NCI-H446 treated with DMSO at 0.1 percent for 48 hours (cell line): ENCODE results near the gene IL11.
"Not testable (repeated sequence)": the region's sequence is repeated elsewhere in the genome, so short reads cannot be mapped to it uniquely, and the experiment has no call there.

Experiments used
- DNase-seq: peaks from one replicate; lab custom pipeline; 2025; lab: John Stamatoyannopoulos, UW

Gene IL11

DNA sequence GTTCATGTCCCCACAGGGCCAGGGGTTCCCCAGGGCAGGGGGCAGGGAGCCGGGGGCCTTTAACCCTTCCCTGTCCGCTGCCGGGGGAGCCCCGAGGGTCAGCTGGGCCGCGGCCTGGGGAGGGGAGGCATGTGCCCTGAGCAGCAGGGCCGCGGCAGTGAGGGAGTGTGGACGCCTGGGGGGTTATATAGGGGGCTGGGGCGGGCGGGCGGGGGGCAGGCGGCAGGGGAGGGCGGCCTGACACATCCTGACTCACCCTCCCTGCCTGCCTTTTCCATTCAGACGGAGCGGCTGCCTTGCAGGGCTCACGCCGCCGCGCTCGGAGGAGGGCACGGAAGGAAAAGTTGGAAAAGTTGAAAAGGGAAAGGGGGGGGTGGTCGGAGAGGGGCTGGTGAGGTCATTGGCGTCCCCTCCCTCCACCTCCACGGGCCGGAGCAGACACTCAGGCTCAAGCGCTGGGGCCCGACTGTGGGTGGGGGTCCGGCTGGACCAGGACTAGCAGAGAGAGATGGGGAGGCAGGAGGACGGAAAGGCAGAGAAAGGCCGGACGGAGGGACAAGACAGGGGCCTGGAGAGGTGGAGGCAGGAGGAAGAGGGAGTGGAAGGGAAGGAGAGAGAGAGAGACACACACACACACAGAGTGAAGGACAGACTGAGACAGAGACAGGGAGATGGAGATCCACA is at the start of gene IL11:
Gene IL11 (minus strand): TSS at position 159 of the 684 bp plus-strand sequence. CDS start 153 bp downstream, at position 6.
- DNase-seq = no peak

DNA sequence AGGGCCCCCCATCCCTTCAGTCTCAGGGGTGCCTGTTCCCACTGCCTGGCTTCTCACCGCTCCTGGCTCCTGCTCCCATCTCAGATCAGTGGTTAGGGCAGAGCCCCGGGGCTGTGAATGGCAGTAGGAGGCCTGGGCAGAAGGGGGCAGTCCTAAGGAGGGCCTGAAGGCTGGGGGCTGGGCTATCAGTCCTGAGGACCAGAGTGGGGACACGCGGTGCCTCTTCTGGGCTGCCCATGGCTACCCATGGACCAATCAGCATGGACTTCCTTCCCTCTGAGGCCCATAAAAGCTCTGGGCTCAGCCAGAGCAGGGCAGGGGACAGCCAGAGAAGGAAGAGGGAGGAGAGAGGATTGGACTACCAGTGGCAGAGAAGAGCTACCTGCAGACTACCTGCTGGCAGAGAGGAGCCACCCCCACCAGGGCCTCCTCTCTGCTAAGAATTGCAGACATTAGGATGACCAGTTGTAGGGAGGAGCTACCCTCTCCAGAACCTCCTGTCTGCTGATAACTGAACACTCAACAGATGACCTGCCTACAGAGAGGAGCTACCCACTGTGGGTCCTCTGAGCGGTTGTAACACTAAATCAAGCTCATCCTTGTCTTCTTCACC is 49.5 kb upstream of the IL11 start:
- no peak for DNase-seq

DNA sequence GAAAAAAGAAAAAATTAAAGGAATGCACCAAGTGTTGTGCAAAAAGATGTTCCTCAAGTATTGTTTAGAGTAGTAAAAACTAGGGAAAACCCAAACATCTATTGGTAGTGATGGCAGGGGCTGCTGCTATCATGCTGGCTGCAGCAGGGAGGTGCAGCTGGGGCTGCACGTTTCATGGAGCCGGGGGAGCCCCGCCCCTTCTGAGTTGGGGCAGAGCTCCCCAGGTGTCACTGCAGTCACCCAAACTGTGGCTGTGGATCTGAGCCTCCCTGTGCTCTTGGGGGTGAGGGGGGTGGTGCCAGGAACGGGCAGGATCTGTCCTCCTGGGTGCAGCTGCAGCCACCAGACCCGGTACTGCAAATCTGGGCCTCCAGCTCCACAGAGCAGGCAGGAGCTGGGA is 48.8 kb upstream of the IL11 start:
- DNase-seq = no peak

DNA sequence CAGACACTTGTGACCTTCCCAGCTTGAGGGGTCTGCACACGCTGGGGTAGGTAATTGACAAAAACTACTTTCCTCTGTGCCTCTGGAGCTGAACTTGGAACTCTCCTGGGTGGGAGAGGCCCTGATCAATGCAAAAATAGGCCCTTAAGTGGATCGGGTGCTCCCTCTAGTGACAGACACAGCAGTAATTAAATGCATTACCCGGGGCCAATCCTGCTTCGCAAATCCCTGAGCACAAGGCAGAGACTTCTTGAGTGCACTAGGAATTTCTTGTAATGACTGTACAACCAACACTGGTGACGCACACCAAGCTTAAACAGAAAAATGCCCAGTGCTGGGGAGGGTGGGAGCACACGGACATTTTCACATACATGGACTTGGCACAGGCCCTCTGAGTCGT is 47.9 kb upstream of the IL11 start:
- peak; percentile 54 for DNase-seq

DNA sequence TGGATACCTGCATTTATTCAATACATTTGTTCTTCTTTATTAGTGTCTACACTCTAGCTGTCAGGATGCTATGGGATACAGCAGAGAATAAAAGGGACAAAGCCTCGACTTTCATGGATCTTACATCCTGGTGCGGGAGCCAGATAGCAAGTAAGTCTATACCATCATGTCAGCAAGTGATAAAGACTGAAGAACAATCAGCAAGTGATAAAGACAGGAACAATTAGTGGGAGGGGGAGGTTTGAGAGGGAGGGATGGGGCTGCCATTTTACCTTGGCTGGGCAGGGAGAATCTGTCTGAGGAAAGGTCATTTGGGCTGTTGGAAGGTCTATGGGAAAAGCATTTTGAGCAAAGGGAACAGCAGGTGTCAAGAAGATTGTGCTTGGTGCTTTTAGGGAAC is 39.9 kb upstream of the IL11 start:
- DNase-seq = no peak

DNA sequence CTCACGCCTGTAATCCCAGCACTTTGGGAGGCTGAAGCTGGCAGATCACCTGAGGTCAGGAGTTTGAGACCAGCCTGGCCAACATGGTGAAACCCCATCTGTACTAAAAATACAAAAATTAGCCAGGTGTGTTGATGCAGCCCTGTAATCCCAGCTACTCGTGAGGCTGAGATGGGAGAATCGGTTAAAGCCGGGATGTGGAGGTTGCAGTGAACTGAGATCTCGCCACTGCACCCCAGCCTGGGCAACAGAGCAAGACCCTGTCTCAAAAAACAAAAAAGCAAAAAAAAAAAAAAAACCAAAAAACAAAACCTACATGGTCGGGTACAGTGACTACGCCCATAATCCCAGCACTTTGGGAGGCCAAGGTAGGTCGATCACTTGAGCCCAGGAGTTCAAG is 38.9 kb upstream of the IL11 start:
- DNase-seq = not testable (repeated sequence)

DNA sequence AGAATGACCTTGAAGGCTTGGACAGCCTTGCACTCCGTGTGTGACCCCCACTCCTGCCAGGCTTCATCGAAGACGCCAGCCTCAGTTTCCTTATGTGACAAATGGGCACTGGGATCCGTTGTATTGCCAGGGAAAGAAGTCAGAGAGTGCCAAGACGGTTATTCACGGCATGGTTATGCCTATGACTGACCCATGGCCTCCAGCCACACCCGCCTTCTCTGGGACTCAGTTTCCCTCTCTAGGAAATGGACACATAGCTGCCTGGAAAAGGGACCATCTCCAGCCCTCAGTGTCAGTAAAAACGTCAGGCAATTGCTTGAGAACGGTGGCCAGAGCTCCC is 38.2 kb upstream of the IL11 start:
- no peak for DNase-seq

DNA sequence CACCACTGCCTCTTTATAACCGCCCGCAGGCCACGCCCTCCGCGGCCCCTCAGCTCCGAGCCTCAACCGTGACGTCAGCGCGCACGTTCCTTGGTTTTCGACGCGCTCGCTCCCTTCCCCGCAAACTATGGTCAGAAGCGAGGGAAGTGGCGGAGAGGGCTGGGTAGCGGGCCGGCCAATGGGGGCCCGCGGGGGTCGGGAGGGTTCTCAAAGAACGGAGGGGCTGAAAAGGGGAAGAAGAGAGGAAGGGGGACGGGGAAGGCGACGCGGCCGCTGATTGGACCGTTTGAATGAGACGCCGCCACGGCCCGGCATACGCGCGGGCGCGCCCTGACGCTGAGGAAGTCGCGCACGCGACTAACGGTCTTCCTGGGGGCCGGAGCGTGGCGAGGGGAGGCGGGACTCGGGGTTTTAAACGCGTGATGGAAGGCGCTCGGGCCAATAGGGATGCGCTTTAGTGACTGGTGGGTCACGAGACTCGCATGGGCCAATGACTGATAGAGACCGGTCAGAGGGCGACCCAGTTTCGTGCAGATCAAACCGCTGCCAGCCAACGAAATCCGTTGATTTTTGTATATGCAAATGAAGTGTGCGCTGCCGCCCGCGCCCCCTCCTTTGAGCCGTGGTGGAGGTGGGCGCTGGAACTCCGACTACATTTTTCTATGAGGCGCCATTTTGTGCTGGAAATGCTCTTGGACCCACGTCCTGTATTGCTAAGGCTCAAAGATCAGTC is 37.7 kb upstream of the IL11 start:
- DNase-seq = peak; percentile 99

DNA sequence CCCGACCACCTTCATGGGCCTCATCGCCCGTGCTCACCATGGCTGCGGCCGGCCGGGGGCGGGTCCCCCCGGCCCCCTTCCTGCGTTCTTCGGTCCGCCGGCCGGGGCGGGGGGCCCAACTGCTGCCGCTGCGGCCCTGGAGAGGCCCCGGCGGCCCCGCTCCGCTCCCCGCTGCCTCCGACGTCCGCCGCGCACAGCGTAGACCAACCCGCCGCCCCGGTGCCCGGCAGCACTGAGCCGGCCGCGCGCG is 37.2 kb upstream of the IL11 start, which contains the start of gene UBE2S:
Gene UBE2S (minus strand): TSS at position 239 of the 250 bp plus-strand sequence. CDS start 199 bp downstream, at position 40.
- not testable (repeated sequence) for DNase-seq

DNA sequence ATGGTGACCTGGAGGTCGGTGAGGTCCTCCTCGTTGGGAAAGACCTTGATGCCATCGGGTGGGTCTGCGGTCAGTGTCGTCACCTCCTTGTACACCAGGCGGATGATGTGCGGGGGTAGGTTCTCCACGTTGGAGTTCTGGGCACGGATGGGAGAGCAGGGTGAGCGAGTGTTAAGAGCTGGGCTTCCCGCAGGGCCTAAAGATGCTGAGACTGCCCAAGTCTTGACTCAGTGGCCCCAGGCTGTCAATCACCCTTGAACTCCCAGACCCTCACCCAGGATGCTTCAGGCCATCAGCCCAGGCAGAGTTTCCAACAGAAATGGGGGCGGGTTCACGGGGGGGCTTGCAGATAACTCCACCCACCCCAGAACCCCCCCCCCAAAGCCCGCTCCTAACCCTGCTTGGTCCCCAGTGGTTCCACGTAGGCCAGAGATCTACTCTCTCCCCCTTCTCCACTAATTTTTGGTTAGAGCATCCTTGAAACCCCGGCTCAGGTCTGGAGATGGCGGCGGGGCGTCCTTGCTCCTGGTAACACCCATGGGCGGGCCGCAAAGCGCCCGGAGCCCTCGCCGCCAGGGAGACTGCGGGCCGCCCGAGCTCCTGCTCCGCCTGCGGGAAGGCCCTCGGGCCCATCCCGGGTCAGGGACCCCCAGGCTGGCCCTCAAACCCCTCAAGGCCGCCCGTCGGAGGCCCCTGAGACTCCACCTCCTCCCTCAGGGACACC is 36.7 kb upstream of the IL11 start:
- no peak for DNase-seq

DNA sequence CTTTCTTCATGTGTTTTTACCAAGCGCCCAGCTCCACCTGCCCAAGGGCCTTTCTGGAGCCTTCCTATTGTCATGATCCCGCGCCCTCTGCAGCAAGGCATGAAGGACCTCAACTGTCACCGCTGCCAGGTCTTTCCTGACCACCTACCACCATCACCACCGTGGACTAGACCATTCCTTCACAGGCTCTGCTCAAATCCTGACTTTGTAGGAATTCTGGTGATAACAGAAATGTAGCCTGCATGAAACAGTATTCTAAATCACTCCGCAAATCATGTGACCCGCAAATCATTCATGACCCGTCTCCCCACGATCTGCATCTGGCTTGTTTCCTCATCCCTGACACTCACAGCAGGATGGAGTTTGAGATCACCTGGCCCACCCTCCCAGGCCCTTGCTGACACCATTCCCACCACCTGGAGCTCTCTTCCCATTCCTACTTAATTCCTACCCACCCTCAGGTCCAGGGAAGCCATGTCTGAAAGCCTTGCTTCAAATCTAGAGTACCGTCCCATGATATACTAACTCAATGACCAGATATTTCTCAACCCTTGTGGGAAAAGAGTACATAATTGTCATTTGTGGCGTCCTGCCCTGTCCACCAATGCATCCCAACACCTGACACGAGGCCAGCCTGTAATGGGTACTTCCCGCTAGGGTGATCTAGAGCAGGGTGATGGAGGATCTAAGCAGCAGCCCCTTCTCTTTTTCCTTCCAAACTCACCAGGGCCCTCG is 36.0 kb upstream of the IL11 start:
- DNase-seq = no peak

DNA sequence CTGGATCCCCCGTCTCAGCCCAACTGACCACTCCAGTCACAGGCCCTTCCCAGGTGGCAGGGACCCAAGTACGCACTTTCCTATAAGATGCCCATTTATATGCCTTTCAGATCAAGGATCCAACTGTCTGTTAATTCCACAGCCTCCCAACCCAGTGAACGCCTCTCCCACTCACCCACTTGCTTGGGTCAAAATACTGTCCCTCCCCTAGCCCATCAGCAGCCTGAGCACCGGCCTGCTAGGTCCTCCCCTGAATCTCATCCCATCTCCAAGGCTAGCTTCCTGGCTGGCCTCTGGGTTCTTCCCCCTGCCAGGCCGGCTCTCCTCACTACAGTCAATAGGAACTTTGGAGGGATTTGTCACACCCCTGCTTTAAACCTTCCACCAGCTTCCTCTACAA is 35.4 kb upstream of the IL11 start:
- no peak for DNase-seq

DNA sequence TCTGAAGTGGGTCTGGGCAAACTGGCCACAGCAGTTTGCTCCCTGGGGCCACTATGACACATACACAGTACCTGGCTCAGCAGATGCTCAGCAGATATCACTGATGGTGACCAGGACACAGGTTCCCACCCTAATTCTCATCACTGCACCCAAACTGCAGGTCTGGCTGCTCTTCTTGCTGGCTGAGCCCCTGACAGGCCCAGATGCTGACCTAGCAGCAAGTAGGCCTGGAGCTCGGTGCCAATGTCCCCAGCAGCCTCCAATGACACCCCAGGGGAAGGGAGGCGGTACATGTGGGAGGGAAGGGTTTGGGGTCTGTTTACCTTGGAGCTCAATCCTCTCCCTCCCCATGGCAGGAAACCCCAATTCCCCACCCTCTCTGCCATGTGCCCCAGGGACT is 32.2 kb upstream of the IL11 start:
- DNase-seq = no peak

DNA sequence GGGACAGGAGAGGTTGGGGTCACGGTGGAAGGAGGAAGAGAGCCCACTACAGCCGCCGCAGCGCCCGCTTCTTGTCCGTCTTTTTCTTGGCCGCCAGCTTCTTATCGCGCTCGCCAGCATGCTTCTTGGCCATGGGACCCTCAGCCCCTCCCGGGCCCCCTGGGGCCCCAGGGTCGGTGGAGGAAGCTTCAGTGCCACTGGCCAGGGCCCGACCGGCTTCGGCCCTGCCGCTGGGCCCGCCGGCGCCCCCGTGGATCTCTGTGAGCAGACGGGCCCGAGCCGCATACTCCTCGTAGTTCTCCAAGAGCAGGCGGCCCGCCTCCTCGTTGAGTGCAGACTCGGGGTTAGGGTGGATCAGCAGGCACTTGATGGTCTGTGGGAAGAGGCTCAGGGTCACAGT is 31.1 kb upstream of the IL11 start:
- DNase-seq = not testable (repeated sequence)

DNA sequence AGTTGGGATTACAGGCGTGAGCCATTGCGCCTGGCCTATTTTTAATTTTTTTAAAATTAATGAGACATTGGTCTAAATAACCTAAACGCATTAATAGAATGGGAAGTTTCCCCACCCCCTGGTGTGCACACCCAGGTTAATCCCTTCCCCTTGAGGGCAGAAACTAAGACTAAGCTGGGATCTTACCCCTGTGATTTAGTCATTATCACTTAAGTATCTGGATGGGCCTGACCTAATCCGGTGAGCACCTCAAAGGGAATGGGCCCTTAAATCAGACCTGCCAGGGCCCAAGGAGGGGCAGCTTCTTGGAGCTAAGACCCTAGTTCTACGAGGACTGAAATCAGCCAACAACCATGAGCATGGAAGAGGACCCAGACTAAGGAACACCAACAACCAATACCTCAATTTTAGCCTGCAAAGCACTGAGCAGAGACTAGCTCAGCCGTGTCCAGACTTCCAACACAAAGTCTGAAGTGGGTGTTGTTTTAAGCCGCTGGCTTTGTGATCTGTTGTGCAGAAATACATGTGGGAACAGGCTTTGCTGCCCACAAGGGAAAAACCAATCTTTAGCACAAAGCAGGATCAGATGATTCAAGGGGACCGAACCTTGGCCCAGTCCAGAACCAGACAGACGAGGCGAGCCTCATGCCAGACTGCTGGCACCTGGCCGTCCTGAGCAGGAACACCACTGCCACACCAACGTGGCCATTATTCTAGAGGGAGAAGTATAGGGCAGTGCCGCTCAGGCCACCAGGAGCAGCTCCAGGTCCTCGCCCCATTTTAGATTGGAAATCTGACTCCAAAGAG is 30.2 kb upstream of the IL11 start:
- DNase-seq = no peak

DNA sequence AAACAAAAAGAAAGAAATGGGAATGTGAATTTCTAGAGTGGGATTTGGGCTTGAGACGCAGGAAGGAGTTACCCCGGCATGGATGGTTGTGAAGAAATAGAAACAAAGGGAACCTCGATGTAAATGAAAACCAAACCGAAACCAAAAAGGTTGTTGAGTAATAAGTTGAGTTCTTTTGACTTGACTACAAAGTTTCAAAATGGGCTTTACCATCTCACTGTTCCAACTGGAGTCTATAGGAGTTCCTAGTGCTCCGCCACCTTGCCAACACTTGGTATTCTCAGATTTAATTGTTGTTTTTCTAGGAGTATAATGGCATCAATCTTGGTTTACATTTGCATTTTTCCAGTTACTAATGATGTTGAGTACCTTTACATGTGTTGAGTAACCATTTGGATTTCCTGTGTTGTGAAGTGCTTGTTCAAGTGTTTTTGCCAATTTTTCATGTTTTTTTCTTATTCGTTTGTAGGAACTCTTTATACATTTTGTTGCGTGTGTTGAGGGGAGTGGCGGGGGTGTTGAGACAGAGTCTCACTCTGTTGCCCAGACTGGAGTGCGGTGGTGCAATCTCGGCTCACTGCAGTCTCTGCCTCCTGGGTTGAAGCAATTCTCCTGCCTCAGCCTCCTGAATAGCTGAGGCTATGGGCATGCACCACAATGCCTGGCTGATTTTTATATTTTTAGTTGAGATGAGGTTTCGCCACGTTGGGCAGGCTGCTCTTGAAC is 28.1 kb upstream of the IL11 start:
- DNase-seq = no peak

DNA sequence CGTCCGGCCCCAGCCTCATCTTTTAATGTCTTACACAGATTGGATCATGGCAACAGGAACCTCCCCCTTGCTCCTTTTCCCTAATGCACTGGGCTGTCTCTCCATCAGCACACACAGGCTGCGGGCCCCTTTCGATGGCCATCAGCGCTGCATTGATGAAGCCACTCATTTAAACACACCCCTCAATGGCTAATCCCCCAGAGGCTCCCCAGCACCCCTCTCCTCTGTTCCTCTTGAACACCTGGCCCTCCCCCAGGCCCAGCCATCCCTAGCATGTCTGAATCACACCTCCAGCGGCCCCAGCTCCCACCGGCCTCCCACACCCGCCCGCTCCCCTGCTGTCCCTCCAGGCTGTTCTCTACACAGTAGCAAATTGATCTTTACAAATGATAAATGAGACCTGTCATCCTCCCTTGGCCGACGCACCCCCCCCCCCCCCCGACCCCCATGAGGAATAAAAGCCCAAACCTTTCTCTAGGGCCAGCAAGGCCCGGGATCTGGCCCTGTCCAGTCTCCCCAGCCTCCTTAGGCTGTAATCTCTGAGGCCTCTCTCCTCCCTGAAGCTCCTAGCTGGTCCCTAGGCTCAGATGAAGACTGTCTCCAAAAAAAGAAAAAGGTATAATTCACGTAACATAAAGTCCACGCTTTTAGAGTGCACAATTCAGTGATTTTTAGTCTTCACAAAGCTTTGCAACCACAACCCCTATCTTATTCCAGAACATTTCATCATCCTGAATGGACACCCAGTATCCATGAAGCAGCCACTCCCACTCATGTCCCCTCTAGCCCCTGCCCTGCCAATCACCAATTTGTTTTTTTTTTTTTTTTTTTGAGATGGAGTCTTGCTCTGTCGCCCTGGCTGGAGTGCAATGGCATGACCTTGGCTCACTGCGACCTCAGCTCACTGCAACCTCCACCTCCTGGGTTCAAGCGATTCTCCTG is 22.8 kb upstream of the IL11 start:
- no peak for DNase-seq

DNA sequence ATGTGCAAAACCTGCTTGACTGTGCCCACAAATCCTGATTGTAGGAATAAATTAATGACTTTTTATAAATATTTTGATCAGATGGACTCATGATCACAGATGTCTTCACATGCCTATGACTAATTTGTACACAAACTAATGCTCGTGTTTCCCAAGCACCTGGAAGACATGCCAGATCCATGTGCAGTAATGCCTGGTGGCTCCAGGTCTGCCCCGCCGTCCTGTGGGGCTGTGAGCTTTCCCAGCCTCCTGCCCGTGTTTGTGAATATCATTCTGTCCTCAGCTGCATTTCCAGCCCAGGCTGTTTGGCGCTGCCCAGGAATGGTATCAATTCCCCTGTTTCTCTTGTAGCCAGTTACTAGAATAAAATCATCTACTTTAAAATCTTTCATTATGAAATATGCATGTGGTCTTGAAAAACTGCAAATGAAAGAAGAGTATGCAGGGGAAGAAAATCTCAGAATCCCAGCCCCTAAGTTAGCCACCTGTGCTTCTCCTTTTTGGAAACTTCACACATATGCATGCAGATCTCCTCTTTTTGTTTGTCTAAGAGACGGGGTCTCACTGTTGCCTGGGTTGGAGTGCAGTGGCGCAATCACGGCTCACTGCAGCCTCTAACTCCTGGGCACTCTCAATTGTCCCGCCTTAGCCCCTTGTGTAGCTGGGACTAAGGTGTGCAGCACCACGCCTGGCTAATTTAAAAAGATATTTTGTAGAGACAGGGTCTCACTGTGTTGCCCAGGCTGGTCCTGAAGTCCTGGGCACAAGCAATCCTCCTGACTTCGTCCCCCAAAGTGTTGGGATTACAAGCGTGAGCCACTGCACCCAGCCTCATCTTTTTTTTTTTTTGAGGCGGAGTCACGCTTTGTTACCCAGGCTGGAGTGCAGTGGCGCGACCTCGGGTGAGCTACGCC is 21.7 kb upstream of the IL11 start:
- DNase-seq = no peak
